Retinal pigment epithelial cell (primary cell): ENCODE measurements around the gene FBXW11.
A peak's percentile ranks its signal among the peaks of the same experiment; 100 is the strongest.

Experiments
- DNase-seq: peaks from one replicate; pipeline ENCODE4 v3.0.0-alpha.2; 2010; ENCODE audit warnings: low read depth
- H3K4me3 ChIP-seq: 2 replicates; pipeline ENCODE4 v1.5.1; 2011; ENCODE audit warnings: mild to moderate bottlenecking, low read length, control low read depth, moderate library complexity
- CTCF ChIP-seq: conservative IDR thresholded peaks from 2 replicates; pipeline ENCODE4 v1.5.1; 2011; ENCODE audit warnings: low read depth, low read length, control low read depth, inconsistent platforms

The FBXW11 gene

GRCh38 chr5:171850324-171850947, 156.0 kb downstream of the FBXW11 start:
- peak; percentile 34 for TF ChIP-seq CTCF
- DNase-seq: no peak
- no peak overlapping the region for H3K4me3 ChIP-seq

GRCh38 chr5:171849585-171850323, 156.7 kb downstream of the FBXW11 start:
- H3K4me3 ChIP-seq: no peak overlapping the region
- no peak for TF ChIP-seq CTCF
- DNase-seq: no peak

- no peak overlapping the region for H3K4me3 ChIP-seq
- DNase-seq: no peak
- TF ChIP-seq CTCF: peak; percentile 16
These were observed 157.4 kb downstream of the FBXW11 start for GRCh38 chr5:171848911-171849520.

- TF ChIP-seq CTCF: no peak
- H3K4me3 ChIP-seq: no peak overlapping the region
- DNase-seq: no peak
These were observed 158.0 kb downstream of the FBXW11 start for GRCh38 chr5:171848486-171848885.

DNA sequence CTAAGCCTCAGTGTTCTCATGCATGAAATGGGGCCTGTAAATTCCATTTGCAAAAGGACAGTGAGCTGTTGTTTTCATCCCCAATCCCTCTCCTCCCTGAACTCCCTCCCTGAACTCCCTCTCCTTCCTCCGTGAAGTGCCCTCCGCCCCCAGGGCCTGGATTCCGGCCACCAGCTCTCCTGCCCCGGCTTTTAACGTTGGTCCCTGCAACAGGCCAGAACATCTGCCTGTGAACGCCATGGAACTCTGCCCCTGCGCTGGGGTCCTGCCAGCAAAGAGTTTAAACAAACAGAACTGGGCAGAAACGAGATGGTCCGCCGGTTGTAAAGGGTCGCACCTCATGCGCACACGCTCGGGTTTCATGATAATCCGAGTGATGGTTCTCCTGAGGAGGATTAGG, 158.4 kb downstream of the FBXW11 start:
- no peak for TF ChIP-seq CTCF
- no peak for DNase-seq
- no peak overlapping the region for H3K4me3 ChIP-seq

- H3K4me3 ChIP-seq: no peak overlapping the region
- TF ChIP-seq CTCF: no peak
These were observed 159.4 kb downstream of the FBXW11 start for GRCh38 chr5:171847026-171847425.

More at GRCh38 chr5:171847026-171847425, 159.4 kb downstream of the FBXW11 start:
- DNase-seq: no peak
